ENCODE measurements around the gene PPP1R16B. TPM values are rescaled to one million over a fixed set of nuclear protein-coding genes. Genes with fewer than 3 reads are reported as not detected.

Gene PPP1R16B
- total and polyA plus RNA-seq, 3 donors from 2014 or later: 1.2 to 3.7 (median 1.3) TPM

GRCh38 chr20:38873050-38873581, 67.6 kb downstream of the PPP1R16B start:
- Histone ChIP-seq H3K4me3 (no peak overlapping the region), H3K36me3 (ENCODE audit: low read depth, missing control alignments) (no peaks in the 10 kb centered on the region), H3K27ac (no peak overlapping the region), H3K9me3 (no peaks in the 10 kb centered on the region), H3K4me1 (no peaks in the 10 kb centered on the region), H3K27me3 (no peaks in the 10 kb centered on the region)
- intact Hi-C loops (cut with DNase I; ENCODE audit: low total_unique reads): no loop called here
- 74 to 84% methylated on average over 11 to 12 of the region's 12 CpGs for WGBS, 2 donors
- DNase-seq: no peak
- TF ChIP-seq POLR2A (IDR thresholded peaks at IDR 0.05) (no peak), CTCF (IDR thresholded peaks at IDR 0.05) (no peak)

- Histone ChIP-seq H3K9me3 (no peaks in the 10 kb centered on the region), H3K27ac (no peak overlapping the region), H3K27me3 (no peaks in the 10 kb centered on the region), H3K4me3 (no peak overlapping the region), H3K36me3 (ENCODE audit: low read depth, missing control alignments) (no peaks in the 10 kb centered on the region), H3K4me1 (no peaks in the 10 kb centered on the region)
- DNase-seq: no peak
- TF ChIP-seq CTCF (IDR thresholded peaks at IDR 0.05) (no peak), POLR2A (IDR thresholded peaks at IDR 0.05) (no peak)
- 54 to 56% methylated on average over 4 of the region's 4 CpGs for WGBS, 2 donors
- intact Hi-C loops (cut with DNase I; ENCODE audit: low total_unique reads): no loop called here
Measured at GRCh38 chr20:38874460-38875174, 69.1 kb downstream of the PPP1R16B start.

GRCh38 chr20:38875175-38875993, 69.9 kb downstream of the PPP1R16B start:
- WGBS, 2 donors: 34 to 37% methylated on average over 11 of the region's 11 CpGs
- no peak for TF ChIP-seq POLR2A (IDR thresholded peaks at IDR 0.05)
- no peak for TF ChIP-seq CTCF (IDR thresholded peaks at IDR 0.05)
- H3K27me3 ChIP-seq: no peaks in the 10 kb centered on the region
- no peaks in the 10 kb centered on the region for H3K36me3 ChIP-seq (ENCODE audit: low read depth, missing control alignments)
- H3K4me3 ChIP-seq: no peak overlapping the region
- no peak overlapping the region for H3K27ac ChIP-seq
- intact Hi-C loops (cut with DNase I; ENCODE audit: low total_unique reads): no loop called here
- no peaks in the 10 kb centered on the region for H3K9me3 ChIP-seq
- H3K4me1 ChIP-seq: no peaks in the 10 kb centered on the region
- DNase-seq: no peak

GRCh38 chr20:38877483-38877882, 72.0 kb downstream of the PPP1R16B start:
- no peaks in the 10 kb centered on the region for H3K4me1 ChIP-seq
- no peak overlapping the region for H3K27ac ChIP-seq
- no peaks in the 10 kb centered on the region for H3K9me3 ChIP-seq
- intact Hi-C loops (cut with DNase I; ENCODE audit: low total_unique reads): no loop called here
- DNase-seq: no peak
- no peaks in the 10 kb centered on the region for H3K36me3 ChIP-seq (ENCODE audit: low read depth, missing control alignments)
- H3K4me3 ChIP-seq: no peak overlapping the region
- TF ChIP-seq POLR2A (IDR thresholded peaks at IDR 0.05): no peak
- no peak for TF ChIP-seq CTCF (IDR thresholded peaks at IDR 0.05)
- WGBS, 2 donors: 93% methylated on average over 6 of the region's 6 CpGs
- no peaks in the 10 kb centered on the region for H3K27me3 ChIP-seq
